Glutamatergic neuron (in vitro differentiated cells): ENCODE data around the gene EMILIN3. TPM values are rescaled to one million over a fixed set of nuclear protein-coding genes. Genes with fewer than 3 reads are reported as not detected.

Source experiments
- DNase-seq: peaks from one replicate; pipeline ENCODE4 v3.0.0; 2022
- H3K27ac Mint-ChIP-seq: one replicate; pipeline ENCODE4 v1.8.0; 2020; ENCODE audit warnings: mild to moderate bottlenecking, mixed read lengths, inconsistent platforms; ENCODE audit not compliant: unreplicated experiment
- H3K27me3 Mint-ChIP-seq: one replicate; pipeline ENCODE4 v1.8.0; 2020; ENCODE audit warnings: mild to moderate bottlenecking, moderate library complexity, mixed read lengths, inconsistent platforms; ENCODE audit not compliant: unreplicated experiment
- H3K36me3 Mint-ChIP-seq: one replicate; pipeline ENCODE4 v1.8.0; 2020; ENCODE audit warnings: mild to moderate bottlenecking, mixed read lengths, inconsistent platforms; ENCODE audit not compliant: unreplicated experiment
- H3K4me1 Mint-ChIP-seq: one replicate; pipeline ENCODE4 v1.8.0; 2020; ENCODE audit warnings: mild to moderate bottlenecking, low read depth, mixed read lengths, inconsistent platforms; ENCODE audit not compliant: unreplicated experiment
- H3K4me3 Mint-ChIP-seq: one replicate; pipeline ENCODE4 v1.8.0; 2020; ENCODE audit warnings: mild to moderate bottlenecking, mixed read lengths, inconsistent platforms; ENCODE audit not compliant: unreplicated experiment
- H3K9me3 Mint-ChIP-seq: one replicate; pipeline ENCODE4 v1.8.0; 2020; ENCODE audit warnings: mild to moderate bottlenecking, moderate library complexity, mixed read lengths, inconsistent platforms; ENCODE audit not compliant: unreplicated experiment
- CTCF ChIP-seq: fragments of 200-600 bp; sonication (generic); IDR thresholded peaks from one replicate; pipeline ENCODE4 v1.5.0; 2021; ENCODE audit not compliant: partially characterized antibody, unreplicated experiment
- total RNA-seq: library from RNA; stranded (reverse); fragmentation: NEBNext Ultra II Directional; extraction: Animal tissue kit (Norgen Biotek cat#: 25700); gene quantifications from one replicate; pipeline ENCODE4 v1.2.1, GENCODE V29; 2021; ENCODE audit not compliant: unreplicated experiment

The EMILIN3 gene
- total RNA-seq, 1 donor from 2014 or later = not detected

DNA sequence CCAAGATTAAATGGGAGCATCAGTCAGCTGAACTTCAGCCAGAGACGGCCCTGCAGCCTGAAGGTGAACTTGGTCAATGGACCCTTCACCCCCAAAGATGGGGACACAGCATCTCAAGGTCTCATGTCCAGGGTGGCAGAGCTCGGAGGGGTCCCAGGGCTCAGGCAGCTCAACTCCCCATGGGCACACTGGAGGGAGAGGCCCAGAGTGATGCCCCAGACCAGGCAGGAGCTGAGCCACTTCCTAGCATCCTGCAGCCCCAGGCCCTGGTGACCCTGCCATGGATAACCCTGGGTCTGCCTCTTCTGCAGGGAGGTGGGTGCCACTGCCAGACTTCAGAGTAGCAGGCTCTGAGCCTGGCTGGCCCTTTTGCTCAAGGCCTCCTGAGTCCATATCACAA lies 27.5 kb upstream of the EMILIN3 start:
- DNase-seq = no peak
- TF ChIP-seq CTCF = no peak
- Mint-ChIP-seq H3K36me3 (no peaks in the 10 kb centered on the region), H3K4me3 (no peak overlapping the region), H3K27ac (no peak overlapping the region), H3K4me1 (peaks cover 11% of the 10 kb centered on the region), H3K9me3 (peaks cover 2% of the 10 kb centered on the region), H3K27me3 (peaks cover 4% of the 10 kb centered on the region)

DNA sequence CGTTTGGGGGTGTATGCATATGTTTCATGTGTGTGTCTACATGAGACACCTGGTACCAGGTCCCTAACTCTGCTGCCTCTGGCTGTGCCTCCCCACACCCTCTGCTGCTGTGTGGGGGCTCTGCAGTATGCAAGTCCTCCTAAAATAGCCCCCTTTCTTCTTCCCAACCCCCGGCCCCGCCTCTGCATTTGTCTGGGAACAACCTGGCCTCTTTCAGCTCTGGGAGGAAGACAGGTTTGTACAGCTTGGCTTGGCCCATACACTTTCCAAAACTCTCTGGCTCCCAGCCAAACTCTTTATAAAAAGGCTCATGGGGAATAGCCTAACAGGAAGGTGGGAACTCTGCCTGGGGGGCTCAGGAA lies 27.1 kb upstream of the EMILIN3 start:
- Mint-ChIP-seq H3K9me3 (peaks cover 2% of the 10 kb centered on the region), H3K36me3 (no peaks in the 10 kb centered on the region), H3K4me1 (peaks cover 11% of the 10 kb centered on the region), H3K27me3 (peaks cover 4% of the 10 kb centered on the region), H3K27ac (no peak overlapping the region), H3K4me3 (no peak overlapping the region)
- TF ChIP-seq CTCF = no peak
- no peak for DNase-seq

DNA sequence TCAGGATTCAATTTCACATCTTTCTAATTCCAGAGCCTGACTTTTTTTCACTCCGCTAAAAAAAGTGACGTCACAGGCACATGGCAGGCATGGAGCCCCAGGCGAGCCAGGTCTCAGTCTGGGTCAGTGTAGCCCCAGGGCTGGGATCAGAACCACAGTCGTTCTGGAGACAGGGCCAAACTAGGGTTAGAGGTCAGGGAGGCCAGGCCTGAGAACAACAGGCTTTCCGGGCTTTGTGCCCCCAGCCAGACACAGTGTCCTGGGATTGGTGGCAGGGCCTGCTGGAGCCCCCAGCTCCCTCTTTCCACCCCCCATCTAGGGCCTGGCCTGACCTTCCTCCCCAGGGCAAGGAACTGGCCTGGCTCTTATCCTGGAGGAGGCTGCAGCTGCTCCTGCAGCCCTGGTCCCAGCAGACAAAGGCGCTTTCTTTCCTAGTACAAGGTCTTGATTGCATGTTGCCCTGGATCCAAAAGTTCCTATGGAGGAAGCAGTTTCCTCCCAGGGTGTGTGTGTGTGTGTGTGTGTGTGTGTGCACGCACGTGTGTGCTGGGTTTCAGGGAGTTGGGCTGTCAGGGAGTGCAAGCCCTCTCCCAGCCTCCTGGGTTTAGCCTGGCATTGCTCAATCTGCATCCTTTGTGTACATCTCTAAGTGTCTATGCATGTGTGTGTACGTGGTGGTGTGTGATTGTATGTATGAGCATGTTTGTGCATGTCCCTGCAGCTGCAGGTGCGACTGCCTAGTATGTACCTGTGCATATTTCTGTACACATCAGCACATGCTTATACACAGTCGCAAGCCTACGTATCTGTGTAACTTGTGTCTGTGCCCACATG lies 26.5 kb upstream of the EMILIN3 start:
- Mint-ChIP-seq H3K4me1 (peaks cover 11% of the 10 kb centered on the region), H3K36me3 (no peaks in the 10 kb centered on the region), H3K9me3 (peaks cover 2% of the 10 kb centered on the region), H3K4me3 (no peak overlapping the region), H3K27ac (no peak overlapping the region), H3K27me3 (peaks cover 4% of the 10 kb centered on the region)
- DNase-seq = no peak
- no peak for TF ChIP-seq CTCF

DNA sequence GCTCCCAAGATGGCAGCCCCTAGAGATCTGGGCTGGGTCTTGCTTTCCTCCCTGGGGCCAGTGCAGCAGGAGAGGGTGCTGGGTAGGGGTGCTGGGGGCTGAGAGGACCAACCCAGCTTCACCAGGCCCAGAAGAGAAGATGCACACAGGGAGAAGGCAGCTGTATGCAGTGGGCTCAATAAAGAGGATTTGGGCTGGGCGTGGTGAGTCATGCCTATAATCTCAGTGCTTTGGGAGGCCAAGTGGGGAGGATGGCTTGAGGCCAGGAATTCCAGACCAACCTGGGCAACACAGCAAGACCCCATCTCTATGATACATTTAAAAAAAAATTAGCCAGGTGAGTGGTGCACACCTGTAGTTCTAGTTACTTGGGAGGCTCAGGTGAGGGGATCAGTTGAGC lies 25.7 kb upstream of the EMILIN3 start:
- H3K27ac Mint-ChIP-seq = no peak overlapping the region
- TF ChIP-seq CTCF = no peak
- no peak for DNase-seq
- no peak overlapping the region for H3K4me3 Mint-ChIP-seq
- no peaks in the 10 kb centered on the region for H3K36me3 Mint-ChIP-seq
- H3K27me3 Mint-ChIP-seq = peaks cover 4% of the 10 kb centered on the region
- peaks cover 11% of the 10 kb centered on the region for H3K4me1 Mint-ChIP-seq
- H3K9me3 Mint-ChIP-seq = peaks cover 2% of the 10 kb centered on the region

GRCh38 chr20:41391587-41392001 lies 25.0 kb upstream of the EMILIN3 start:
- Mint-ChIP-seq H3K9me3 (peaks cover 2% of the 10 kb centered on the region), H3K4me3 (no peak overlapping the region), H3K36me3 (no peaks in the 10 kb centered on the region), H3K27me3 (peaks cover 4% of the 10 kb centered on the region), H3K4me1 (peaks cover 11% of the 10 kb centered on the region), H3K27ac (no peak overlapping the region)
- no peak for TF ChIP-seq CTCF
- DNase-seq = no peak
